ENCODE results near the gene HVCN1.

DNA sequence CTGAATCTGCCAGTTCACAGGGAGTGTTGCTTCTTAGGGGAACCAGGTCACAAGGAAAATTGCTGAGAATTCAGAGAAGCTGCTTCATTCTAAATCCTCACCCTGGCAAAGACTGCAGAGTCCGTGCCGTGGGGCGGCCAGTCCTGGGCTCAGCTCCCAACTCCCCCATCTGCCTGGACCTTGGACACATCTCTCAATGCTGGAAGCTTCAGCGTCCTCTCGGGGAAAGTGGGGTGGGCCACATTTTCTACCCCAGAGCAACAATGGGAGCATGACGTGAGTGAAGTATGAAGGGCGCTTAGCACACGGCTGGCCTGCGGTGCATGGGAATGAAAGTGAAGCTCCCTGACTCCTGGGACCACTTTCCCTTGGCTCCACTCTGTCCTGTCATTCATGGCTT lies 31.2 kb downstream of the HVCN1 start:
- TF ChIP-seq POLR2A (IDR thresholded peaks at IDR 0.05; ENCODE audit: low read depth, low read length), result no peak
- no peak for TF ChIP-seq POLR2AphosphoS5 (IDR thresholded peaks at IDR 0.05; ENCODE audit: low read depth, low read length)
- TF ChIP-seq PAX5 (IDR thresholded peaks at IDR 0.05; ENCODE audit: insufficient read depth, low read length, severe bottlenecking), result no peak
- no peak for TF ChIP-seq TAF1 (IDR thresholded peaks at IDR 0.05; ENCODE audit: low read depth, low read length)
- TF ChIP-seq POU2F2 (IDR thresholded peaks at IDR 0.05; ENCODE audit: low read depth, low read length), result no peak
